ENCODE results near the gene FGFR2. TPM values are rescaled to one million over a fixed set of nuclear protein-coding genes. Genes with fewer than 3 reads are reported as not detected.

FGFR2 gene
- total and polyA plus RNA-seq, 4 donors: 11.4 to 69.9 (median 31.9) TPM

GRCh38 chr10:121615435-121615793 is 17.2 kb upstream of the FGFR2 start (continued):
- TF ChIP-seq REST (IDR thresholded peaks at IDR 0.05): no peak
- no peak for TF ChIP-seq ATF3 (IDR thresholded peaks at IDR 0.05)

- DNase-seq (ENCODE audit: low spot score): no peak
- WGBS: 89% methylated on average over 9 of the region's 9 CpGs
- Histone ChIP-seq H3K9ac (ENCODE audit: low read depth in 1 of 2, low read length in 2 of 2) (no peak overlapping the region), H3K9me3 (ENCODE audit: control insufficient read depth in 4 of 4, low read length in 3 of 4) (peaks cover 0 to 14% (median 2%) of the 10 kb centered on the region in 4 donors), H3K4me3 (ENCODE audit: low read depth in 1 of 3, low read length in 3 of 3) (no peak overlapping the region), H3K27ac (ENCODE audit: low read depth in 1 of 2, low read length in 2 of 2) (no peak overlapping the region), H3K27me3 (ENCODE audit: control insufficient read depth in 4 of 4, insufficient read depth in 4 of 4, low read length in 3 of 4) (no peaks in the 10 kb centered on the region), H3K4me1 (ENCODE audit: control insufficient read depth in 4 of 4, insufficient read depth in 4 of 4, low read length in 3 of 4) (no peaks in the 10 kb centered on the region), H3K36me3 (ENCODE audit: control insufficient read depth in 4 of 4, insufficient read depth in 3 of 4, low read depth in 1 of 4, low read length in 3 of 4) (no peaks in the 10 kb centered on the region)
- TF ChIP-seq ATF3 (IDR thresholded peaks at IDR 0.05) (no peak), RXRA (IDR thresholded peaks at IDR 0.05) (no peak), EGR1 (IDR thresholded peaks at IDR 0.05; ENCODE audit: low read depth in 2 of 2) (no peak), JUND (IDR thresholded peaks at IDR 0.05) (no peak), RAD21 (IDR thresholded peaks at IDR 0.05) (no peak), ZBTB33 (IDR thresholded peaks at IDR 0.05) (no peak), CTCF (IDR thresholded peaks at IDR 0.05; ENCODE audit: low read depth, low read length, missing input control) (no peak)
Observed at GRCh38 chr10:121614613-121615434, 16.6 kb upstream of the FGFR2 start.

- Histone ChIP-seq H3K4me3 (ENCODE audit: low read depth in 1 of 3, low read length in 3 of 3) (no peak overlapping the region), H3K9me3 (ENCODE audit: control insufficient read depth in 4 of 4, low read length in 3 of 4) (peaks cover 0 to 2% (median under 1%) of the 10 kb centered on the region in 4 donors), H3K27ac (ENCODE audit: low read depth in 1 of 2, low read length in 2 of 2) (no peak overlapping the region), H3K4me1 (ENCODE audit: control insufficient read depth in 4 of 4, insufficient read depth in 4 of 4, low read length in 3 of 4) (peaks cover under 1 to 7% (median 4%) of the 10 kb centered on the region in 4 donors), H3K36me3 (ENCODE audit: control insufficient read depth in 4 of 4, insufficient read depth in 3 of 4, low read depth in 1 of 4, low read length in 3 of 4) (no peaks in the 10 kb centered on the region), H3K27me3 (ENCODE audit: control insufficient read depth in 4 of 4, insufficient read depth in 4 of 4, low read length in 3 of 4) (no peaks in the 10 kb centered on the region), H3K9ac (ENCODE audit: low read depth in 1 of 2, low read length in 2 of 2) (no peak overlapping the region)
- DNase-seq (ENCODE audit: low spot score): no peak
- 88% methylated on average over 6 of the region's 6 CpGs for WGBS
- TF ChIP-seq GABPA (IDR thresholded peaks at IDR 0.05 in 1 of 2, conservative IDR thresholded peaks at IDR 0.05 in 1 of 2): no peak
Observed at GRCh38 chr10:121613456-121613855, 15.2 kb upstream of the FGFR2 start.

All from liver (tissue), 9 donors.